A549 (cell line): ENCODE measurements around the gene CEP78.

Experiments
- EP300 ChIP-seq, 2 experiments: fragments of >200 bp; sonication (Bioruptor Twin); formaldehyde crosslinking; IDR thresholded peaks; 2 replicates in 1 of 2; 3 replicates in 1 of 2; pipeline ENCODE4 v1.6.1; 2016 to 2017
- SREBF2 ChIP-seq: fragments of 450-650 bp; IDR thresholded peaks from 2 replicates; pipeline ENCODE4 v1.6.1; 2014; ENCODE audit warnings: mild to moderate bottlenecking, moderate library complexity
- ZNF302 ChIP-seq: fragments of 250-450 bp; sonication (Bioruptor Pico); IDR thresholded peaks from 2 replicates; pipeline ENCODE4 v1.9.0; 2021; ENCODE audit warnings: inconsistent platforms, mild to moderate bottlenecking, moderate library complexity
- TF ChIP-seq, protein P1 (sequence below): fragments of 450-650 bp; IDR thresholded peaks from 2 replicates; pipeline ENCODE4 v1.6.1; 2014; ENCODE audit warnings: antibody characterized with exemption
- TF ChIP-seq, protein P2 (sequence below): fragments of >200 bp; sonication (Bioruptor Twin); formaldehyde crosslinking; IDR thresholded peaks from 3 replicates; pipeline ENCODE4 v1.5.1; 2016

DNA sequence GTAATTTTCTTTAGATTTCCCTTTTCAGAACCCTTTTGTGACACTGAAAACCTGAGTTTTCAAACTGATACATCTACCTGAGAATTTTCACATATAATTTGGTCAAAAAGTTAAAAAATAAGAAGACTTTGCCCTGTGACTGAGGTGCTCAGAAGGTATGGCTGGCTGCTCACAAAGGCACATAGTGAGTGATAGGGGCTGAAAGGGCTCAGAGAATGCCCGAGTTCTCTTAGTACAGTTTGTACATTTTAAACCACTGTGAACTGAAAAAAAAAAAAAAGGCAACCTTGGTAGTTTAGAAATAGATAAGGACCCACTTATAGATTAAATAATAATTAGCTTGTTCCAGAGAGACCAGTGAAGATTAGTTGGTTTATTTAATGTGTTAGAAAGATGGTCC, 42.9 kb downstream of the CEP78 start:
- TF ChIP-seq SREBF2 (no peak), EP300 (IDR thresholded peaks at IDR 0.05) (no peak), ZNF302 (no peak)
- TF ChIP-seq, protein P1, sequence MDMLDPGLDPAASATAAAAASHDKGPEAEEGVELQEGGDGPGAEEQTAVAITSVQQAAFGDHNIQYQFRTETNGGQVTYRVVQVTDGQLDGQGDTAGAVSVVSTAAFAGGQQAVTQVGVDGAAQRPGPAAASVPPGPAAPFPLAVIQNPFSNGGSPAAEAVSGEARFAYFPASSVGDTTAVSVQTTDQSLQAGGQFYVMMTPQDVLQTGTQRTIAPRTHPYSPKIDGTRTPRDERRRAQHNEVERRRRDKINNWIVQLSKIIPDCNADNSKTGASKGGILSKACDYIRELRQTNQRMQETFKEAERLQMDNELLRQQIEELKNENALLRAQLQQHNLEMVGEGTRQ: no peak
- TF ChIP-seq, protein P2, sequence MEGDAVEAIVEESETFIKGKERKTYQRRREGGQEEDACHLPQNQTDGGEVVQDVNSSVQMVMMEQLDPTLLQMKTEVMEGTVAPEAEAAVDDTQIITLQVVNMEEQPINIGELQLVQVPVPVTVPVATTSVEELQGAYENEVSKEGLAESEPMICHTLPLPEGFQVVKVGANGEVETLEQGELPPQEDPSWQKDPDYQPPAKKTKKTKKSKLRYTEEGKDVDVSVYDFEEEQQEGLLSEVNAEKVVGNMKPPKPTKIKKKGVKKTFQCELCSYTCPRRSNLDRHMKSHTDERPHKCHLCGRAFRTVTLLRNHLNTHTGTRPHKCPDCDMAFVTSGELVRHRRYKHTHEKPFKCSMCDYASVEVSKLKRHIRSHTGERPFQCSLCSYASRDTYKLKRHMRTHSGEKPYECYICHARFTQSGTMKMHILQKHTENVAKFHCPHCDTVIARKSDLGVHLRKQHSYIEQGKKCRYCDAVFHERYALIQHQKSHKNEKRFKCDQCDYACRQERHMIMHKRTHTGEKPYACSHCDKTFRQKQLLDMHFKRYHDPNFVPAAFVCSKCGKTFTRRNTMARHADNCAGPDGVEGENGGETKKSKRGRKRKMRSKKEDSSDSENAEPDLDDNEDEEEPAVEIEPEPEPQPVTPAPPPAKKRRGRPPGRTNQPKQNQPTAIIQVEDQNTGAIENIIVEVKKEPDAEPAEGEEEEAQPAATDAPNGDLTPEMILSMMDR: no peak
